ENCODE results near the gene RAD51B.

Gene RAD51B

GRCh38 chr14:68612049-68612448 lies 792.5 kb downstream of the RAD51B start:
- DNase-seq = no peak

GRCh38 chr14:68616221-68616902 lies 796.8 kb downstream of the RAD51B start:
- DNase-seq = no peak

GRCh38 chr14:68619790-68620574 lies 800.4 kb downstream of the RAD51B start:
- no peak for DNase-seq

GRCh38 chr14:68621400-68622365 lies 802.1 kb downstream of the RAD51B start:
- DNase-seq = no peak

- DNase-seq = no peak
These were observed 803.3 kb downstream of the RAD51B start for GRCh38 chr14:68622856-68623255.

- DNase-seq = no peak
These were observed 803.7 kb downstream of the RAD51B start for GRCh38 chr14:68623307-68623706.

GRCh38 chr14:68623826-68624225 lies 804.2 kb downstream of the RAD51B start:
- no peak for DNase-seq

GRCh38 chr14:68624541-68625220 lies 805.1 kb downstream of the RAD51B start:
- DNase-seq = no peak

- DNase-seq = no peak
These were observed 805.9 kb downstream of the RAD51B start for GRCh38 chr14:68625366-68626090.

GRCh38 chr14:68626386-68626785 lies 806.8 kb downstream of the RAD51B start:
- no peak for DNase-seq

- DNase-seq = no peak
These were observed 807.7 kb downstream of the RAD51B start for GRCh38 chr14:68627050-68627867.

GRCh38 chr14:68627868-68628604 lies 808.5 kb downstream of the RAD51B start:
- DNase-seq = no peak

GRCh38 chr14:68628605-68629310 lies 809.2 kb downstream of the RAD51B start:
- DNase-seq = no peak

GRCh38 chr14:68630081-68630571 lies 810.5 kb downstream of the RAD51B start:
- DNase-seq = no peak

GRCh38 chr14:68630611-68631393 lies 811.2 kb downstream of the RAD51B start:
- no peak for DNase-seq

- no peak for DNase-seq
These were observed 811.9 kb downstream of the RAD51B start for GRCh38 chr14:68631394-68632053.

GRCh38 chr14:68632054-68632895 lies 812.7 kb downstream of the RAD51B start:
- no peak for DNase-seq
